Measurements from ENCODE around the gene NHSL2. TPM values are rescaled to one million over a fixed set of nuclear protein-coding genes. Genes with fewer than 3 reads are reported as not detected.

Gene NHSL2
- total and polyA plus RNA-seq, 4 donors: 1.4 to 9.9 (median 4.7) TPM

DNA sequence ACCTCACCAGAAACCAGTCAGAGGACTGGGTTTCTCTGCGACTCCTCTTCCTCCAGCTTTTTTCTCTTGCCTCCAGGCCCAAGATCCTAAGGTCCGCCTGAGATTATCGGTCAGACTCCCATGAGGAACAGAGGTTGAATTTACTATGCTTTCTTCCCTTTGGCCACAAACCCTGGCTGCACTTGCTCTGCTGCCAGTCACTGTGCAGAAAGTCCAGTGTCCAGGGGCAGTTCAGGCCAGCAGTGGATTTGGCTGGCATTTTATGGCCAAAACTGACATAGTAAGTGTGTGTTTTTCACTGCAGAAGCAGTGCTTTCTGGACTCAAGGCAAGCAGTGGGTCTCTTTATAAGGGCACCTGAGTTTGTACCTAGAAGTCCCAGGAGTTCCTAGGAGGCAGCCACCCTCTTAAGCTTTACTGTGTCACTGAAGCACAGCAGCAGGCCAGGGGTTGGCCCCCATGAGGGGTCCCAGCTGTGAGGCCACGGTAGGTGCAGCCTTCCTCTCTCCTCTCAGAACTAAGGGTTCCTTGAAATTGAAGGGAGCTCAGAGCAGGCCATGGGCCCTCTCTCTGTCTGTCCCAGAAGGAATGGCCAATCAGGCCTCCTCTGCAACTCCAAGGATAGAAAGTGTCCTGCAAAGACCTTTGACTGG is 217.7 kb downstream of the NHSL2 start:
- no peak for TF ChIP-seq CTCF (IDR thresholded peaks at IDR 0.05; ENCODE audit: control extremely low read depth, extremely low read depth)
- H3K36me3 ChIP-seq (ENCODE audit: control insufficient read depth in 4 of 4, insufficient read depth in 4 of 4, low read length in 4 of 4): no peaks in the 10 kb centered on the region
- DNase-seq: no peak
- H3K27ac ChIP-seq (ENCODE audit: low read depth in 1 of 2, low read length in 1 of 2): no peak overlapping the region
- H3K27me3 ChIP-seq (ENCODE audit: control insufficient read depth in 3 of 3, insufficient read depth in 3 of 3, low read length in 2 of 3): peaks cover 0 to 13% (median 0%) of the 10 kb centered on the region in 3 donors
- peaks cover 0 to 2% (median 0%) of the 10 kb centered on the region in 4 donors for H3K9me3 ChIP-seq (ENCODE audit: control insufficient read depth in 4 of 4, insufficient read depth in 3 of 4, low read length in 3 of 4)
- 74 to 88% methylated on average over 4 of the region's 4 CpGs for WGBS, 2 donors
- no peak overlapping the region for H3K4me3 ChIP-seq
- no peak for ATAC-seq (ENCODE audit: insufficient read depth, low FRiP score)
- H3K4me1 ChIP-seq (ENCODE audit: control insufficient read depth in 5 of 5, insufficient read depth in 5 of 5, low read length in 5 of 5): peaks cover 0 to 41% (median 13%) of the 10 kb centered on the region in 5 donors
- H3K9ac ChIP-seq (ENCODE audit: insufficient read depth in 1 of 2, low read length in 2 of 2): no peak overlapping the region

GRCh38 chrX:72128881-72129280 is 218.2 kb downstream of the NHSL2 start:
- H3K27ac ChIP-seq (ENCODE audit: low read depth in 1 of 2, low read length in 1 of 2): no peak overlapping the region
- H3K4me3 ChIP-seq: no peak overlapping the region
- no peak overlapping the region for H3K9ac ChIP-seq (ENCODE audit: insufficient read depth in 1 of 2, low read length in 2 of 2)
- DNase-seq (no peak), ATAC-seq (ENCODE audit: insufficient read depth, low FRiP score) (no peak)
- no peaks in the 10 kb centered on the region for H3K36me3 ChIP-seq (ENCODE audit: control insufficient read depth in 4 of 4, insufficient read depth in 4 of 4, low read length in 4 of 4)
- TF ChIP-seq CTCF (IDR thresholded peaks at IDR 0.05; ENCODE audit: control extremely low read depth, extremely low read depth): no peak
- WGBS, 2 donors: 52 to 58% methylated on average over 4 to 6 of the region's 6 CpGs
- H3K27me3 ChIP-seq (ENCODE audit: control insufficient read depth in 3 of 3, insufficient read depth in 3 of 3, low read length in 2 of 3): peaks cover 0 to 13% (median 0%) of the 10 kb centered on the region in 3 donors
- H3K9me3 ChIP-seq (ENCODE audit: control insufficient read depth in 4 of 4, insufficient read depth in 3 of 4, low read length in 3 of 4): no peaks in the 10 kb centered on the region
- H3K4me1 ChIP-seq (ENCODE audit: control insufficient read depth in 5 of 5, insufficient read depth in 5 of 5, low read length in 5 of 5): peaks cover 0 to 35% (median 9%) of the 10 kb centered on the region in 5 donors

DNA sequence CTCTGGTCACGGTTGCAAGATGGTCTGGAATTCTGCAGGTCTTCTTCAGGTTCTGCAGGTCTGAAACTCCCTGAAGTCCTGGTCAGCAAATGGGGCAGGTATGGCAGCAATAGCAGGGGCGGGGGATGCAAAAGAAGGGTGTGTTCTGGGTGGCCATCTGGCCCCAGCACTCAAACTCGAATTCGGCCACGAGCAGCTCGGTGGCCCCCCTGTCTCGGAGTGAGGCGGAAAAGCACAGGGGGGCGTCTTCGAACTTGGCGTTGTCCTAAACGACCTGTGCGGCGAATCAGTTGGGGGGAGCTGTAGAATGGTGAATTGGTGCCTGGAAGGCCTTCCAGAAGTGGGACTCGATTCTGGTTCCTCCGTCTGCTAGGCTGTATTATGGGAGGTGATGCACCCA is 219.0 kb downstream of the NHSL2 start:
- H3K27me3 ChIP-seq (ENCODE audit: control insufficient read depth in 3 of 3, insufficient read depth in 3 of 3, low read length in 2 of 3): peaks cover 0 to 13% (median 0%) of the 10 kb centered on the region in 3 donors
- ATAC-seq (ENCODE audit: insufficient read depth, low FRiP score): no peak
- 93 to 97% methylated on average over 15 to 16 of the region's 16 CpGs for WGBS, 2 donors

More for the DNA sequence above, 219.0 kb downstream of the NHSL2 start:
- TF ChIP-seq CTCF (IDR thresholded peaks at IDR 0.05; ENCODE audit: control extremely low read depth, extremely low read depth): no peak
- no peak overlapping the region for H3K27ac ChIP-seq (ENCODE audit: low read depth in 1 of 2, low read length in 1 of 2)
- no peak overlapping the region for H3K4me3 ChIP-seq
- peaks cover 0 to 30% (median 9%) of the 10 kb centered on the region in 5 donors for H3K4me1 ChIP-seq (ENCODE audit: control insufficient read depth in 5 of 5, insufficient read depth in 5 of 5, low read length in 5 of 5)
- no peaks in the 10 kb centered on the region for H3K36me3 ChIP-seq (ENCODE audit: control insufficient read depth in 4 of 4, insufficient read depth in 4 of 4, low read length in 4 of 4)
- no peaks in the 10 kb centered on the region for H3K9me3 ChIP-seq (ENCODE audit: control insufficient read depth in 4 of 4, insufficient read depth in 3 of 4, low read length in 3 of 4)
- DNase-seq: no peak
- H3K9ac ChIP-seq (ENCODE audit: insufficient read depth in 1 of 2, low read length in 2 of 2): no peak overlapping the region
